ENCODE data around the gene GCDH. TPM values are rescaled to one million over a fixed set of nuclear protein-coding genes. Genes with fewer than 3 reads are reported as not detected.

The GCDH gene
- total and polyA plus RNA-seq, 2 experiments from 2014 or later = 20.0 to 30.0 TPM

DNA sequence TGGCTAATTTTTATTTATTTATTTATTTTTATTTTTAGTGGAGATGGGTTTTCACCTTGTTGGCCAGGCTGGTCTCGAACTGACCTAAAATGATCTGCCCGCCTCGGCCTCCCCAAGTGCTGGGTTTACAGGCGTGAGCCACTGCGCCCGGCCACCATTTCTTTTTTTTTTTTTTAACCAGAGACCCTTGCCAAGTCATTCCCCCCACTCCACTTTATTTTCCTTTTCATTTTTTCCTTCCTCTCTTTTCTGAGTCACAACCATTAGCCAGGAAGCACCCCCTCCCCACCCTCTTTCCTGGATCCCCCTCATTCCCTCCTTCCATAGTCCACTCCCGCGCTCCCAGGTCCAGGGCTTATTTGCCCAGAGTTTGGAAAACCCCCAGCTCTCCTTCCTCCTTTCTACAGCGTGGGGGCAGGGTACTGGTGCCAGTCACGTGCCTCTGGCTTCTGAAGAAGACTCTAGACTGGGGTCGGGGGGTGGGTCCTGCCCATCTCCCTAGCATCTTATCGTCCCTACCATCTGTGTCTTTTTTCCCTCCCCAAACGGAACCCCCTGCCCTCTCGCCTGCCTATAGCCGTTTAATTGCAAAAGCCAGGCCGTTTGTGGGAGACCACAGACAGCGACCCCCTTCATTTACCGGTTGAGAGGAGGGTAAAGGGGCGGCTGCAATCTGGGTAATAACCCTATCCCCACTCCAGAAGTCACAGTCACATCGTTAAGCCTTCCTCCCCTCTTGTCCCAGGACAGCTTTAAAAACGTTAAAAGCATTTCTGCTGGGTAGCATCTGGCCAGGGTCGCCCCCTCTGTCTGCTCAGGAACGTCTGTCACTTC lies 46.4 kb downstream of the GCDH start:
- 35% methylated on average over 22 to 23 of the region's 23 CpGs for WGBS, 2 experiments (ENCODE audit: low coverage in 1 of 2, low lambda C conversion rate in 2 of 2, missing lambda C conversion rate in 2 of 2)
- Histone ChIP-seq H2AFZ (peak overlapping the region; percentile 88), H4K20me1 (ENCODE audit: insufficient read depth) (peaks cover 6% of the 10 kb centered on the region; the same call in 1 of the 2 replicates), H3K9me3 (ENCODE audit: low read depth) (no peaks in the 10 kb centered on the region), H3K4me2 (ENCODE audit: unreplicated experiment) (peak overlapping the region; percentile 77), H3K9me2 (ENCODE audit: insufficient read depth) (no peaks in the 10 kb centered on the region), H3F3A (ENCODE audit: insufficient read depth) (peaks cover 30% of the 10 kb centered on the region), H3K36me3 (ENCODE audit: low read depth) (peaks cover 24% of the 10 kb centered on the region), H3K27me3 (replicated peaks; ENCODE audit: insufficient read depth) (no peaks in the 10 kb centered on the region), H3K4me3 (peak overlapping the region; percentile 73), H3K9ac (peak overlapping the region; percentile 97), H3K27ac (no peak overlapping the region; the same call in 1 of the 2 replicates), H3K4me1 (ENCODE audit: insufficient read depth) (peaks cover 20% of the 10 kb centered on the region), H3K79me2 (ENCODE audit: insufficient read depth) (peaks cover 50% of the 10 kb centered on the region)
- TF ChIP-seq EZH2phosphoT487 (IDR thresholded peaks at IDR 0.05; ENCODE audit: insufficient read depth, low read depth) (no peak), EZH2 (IDR thresholded peaks at IDR 0.05; ENCODE audit: insufficient read depth, poor library complexity, severe bottlenecking) (no peak)
- in situ Hi-C loops (cut with MboI) = no loop called here
- DNase-seq = no peak

DNA sequence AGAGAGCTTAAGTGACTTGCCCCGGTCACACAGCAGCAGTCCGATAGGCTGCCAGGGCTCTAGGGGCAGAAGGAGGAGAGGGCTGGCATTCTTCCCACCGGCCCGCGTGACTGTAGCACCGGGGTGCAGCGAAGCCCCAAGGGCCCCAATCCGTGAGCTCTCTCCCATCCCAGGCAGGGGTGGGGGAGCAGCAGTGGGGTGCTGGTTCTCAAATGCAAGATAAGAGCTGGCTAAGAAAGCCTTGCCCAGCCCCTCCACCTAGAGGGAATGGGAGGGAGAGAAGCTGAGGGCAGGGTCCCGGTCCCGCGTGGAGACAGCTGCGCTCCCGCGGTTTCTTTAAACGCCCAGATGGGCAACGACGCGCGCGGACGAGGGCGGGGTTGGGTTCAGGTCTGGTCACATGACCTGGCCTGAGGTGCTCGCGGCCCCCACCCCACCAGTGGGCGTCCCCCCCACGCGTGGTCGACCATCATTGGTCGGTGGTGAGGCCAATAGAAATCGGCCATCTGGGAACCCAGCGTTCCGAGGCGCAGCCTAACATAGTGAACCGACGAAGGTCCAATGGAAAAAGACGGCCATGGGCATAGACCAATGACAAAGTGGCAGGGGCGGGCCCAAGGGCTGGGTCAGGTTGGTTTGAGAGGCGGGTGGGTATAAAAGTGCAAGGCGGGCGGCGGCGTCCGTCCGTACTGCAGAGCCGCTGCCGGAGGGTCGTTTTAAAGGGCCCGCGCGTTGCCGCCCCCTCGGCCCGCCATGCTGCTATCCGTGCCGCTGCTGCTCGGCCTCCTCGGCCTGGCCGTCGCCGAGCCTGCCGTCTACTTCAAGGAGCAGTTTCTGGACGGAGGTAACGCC lies 47.2 kb downstream of the GCDH start, which contains the start of gene CALR:
CALR (plus strand) TSS at position 683 of the 852 bp plus-strand sequence; CDS start at position 754, 71 bp downstream.
- H2AFZ ChIP-seq = peak within 1 kb of the TSS; percentile 88
- H3K27me3 ChIP-seq (replicated peaks; ENCODE audit: insufficient read depth) = no peaks in the 10 kb centered on the region
- peak within 1 kb of the TSS; percentile 92 for H3K4me2 ChIP-seq (ENCODE audit: unreplicated experiment)
- peak within 1 kb of the TSS; percentile 81 for H3K27ac ChIP-seq
- peak within 1 kb of the TSS; percentile 97 for H3K9ac ChIP-seq
- H3K36me3 ChIP-seq (ENCODE audit: low read depth) = peaks cover 29% of the 10 kb centered on the region
- peaks cover 17% of the 10 kb centered on the region for H3K4me1 ChIP-seq (ENCODE audit: insufficient read depth)
- peak within 1 kb of the TSS; percentile 90 for H3K4me3 ChIP-seq
- 0 out of 2 replicates have a peak, but pooled peaks cover 6% of the 10 kb centered on the region for H4K20me1 ChIP-seq (ENCODE audit: insufficient read depth)
- in situ Hi-C loops (cut with MboI) = no loop called here
- H3F3A ChIP-seq (ENCODE audit: insufficient read depth) = peaks cover 37% of the 10 kb centered on the region
- WGBS, 2 experiments (ENCODE audit: low coverage in 1 of 2, low lambda C conversion rate in 2 of 2, missing lambda C conversion rate in 2 of 2) = 1 to 2% methylated on average over 53 to 63 of the region's 63 CpGs
- H3K9me3 ChIP-seq (ENCODE audit: low read depth) = no peaks in the 10 kb centered on the region
- peak; percentile 100 for DNase-seq
- H3K9me2 ChIP-seq (ENCODE audit: insufficient read depth) = no peaks in the 10 kb centered on the region
- peaks cover 50% of the 10 kb centered on the region for H3K79me2 ChIP-seq (ENCODE audit: insufficient read depth)
- no peak for TF ChIP-seq EZH2phosphoT487 (IDR thresholded peaks at IDR 0.05; ENCODE audit: insufficient read depth, low read depth)
- TF ChIP-seq EZH2 (IDR thresholded peaks at IDR 0.05; ENCODE audit: insufficient read depth, poor library complexity, severe bottlenecking) = no peak

DNA sequence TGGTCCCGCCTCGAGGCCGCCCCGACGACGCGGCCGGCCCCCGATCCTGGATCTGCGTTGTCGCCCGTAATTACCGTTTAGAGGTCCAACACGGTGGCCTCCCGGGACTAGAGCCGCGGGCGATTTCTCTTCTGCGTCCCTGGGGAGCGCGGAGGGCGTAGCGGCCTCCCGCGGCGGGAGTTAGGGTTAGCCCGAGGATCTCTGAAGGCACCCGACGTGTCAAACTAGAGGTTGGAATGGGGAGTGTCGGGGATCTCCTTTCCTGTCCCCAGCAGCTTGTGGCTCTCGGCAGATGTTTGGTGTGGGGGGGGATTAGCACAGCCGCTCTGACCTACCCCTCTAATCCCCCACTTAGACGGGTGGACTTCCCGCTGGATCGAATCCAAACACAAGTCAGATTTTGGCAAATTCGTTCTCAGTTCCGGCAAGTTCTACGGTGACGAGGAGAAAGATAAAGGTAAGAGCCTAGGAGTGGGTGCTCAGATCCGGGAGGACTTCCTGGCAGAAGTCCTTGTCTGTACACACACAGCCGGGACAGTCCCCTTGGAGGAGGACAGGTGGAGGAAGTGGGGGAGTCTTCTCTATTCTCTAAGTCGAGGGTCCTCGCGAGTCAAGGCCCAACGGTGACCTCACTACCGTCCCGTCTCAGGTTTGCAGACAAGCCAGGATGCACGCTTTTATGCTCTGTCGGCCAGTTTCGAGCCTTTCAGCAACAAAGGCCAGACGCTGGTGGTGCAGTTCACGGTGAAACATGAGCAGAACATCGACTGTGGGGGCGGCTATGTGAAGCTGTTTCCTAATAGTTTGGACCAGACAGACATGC lies 48.0 kb downstream of the GCDH start:
- WGBS, 2 experiments (ENCODE audit: low coverage in 1 of 2, low lambda C conversion rate in 2 of 2, missing lambda C conversion rate in 2 of 2) = 1 to 2% methylated on average over 54 of the region's 54 CpGs
- DNase-seq = peak; percentile 90
- no peaks in the 10 kb centered on the region for H3K9me3 ChIP-seq (ENCODE audit: low read depth)

More for the DNA sequence above, 48.0 kb downstream of the GCDH start:
- no peaks in the 10 kb centered on the region for H3K27me3 ChIP-seq (replicated peaks; ENCODE audit: insufficient read depth)
- 0 out of 2 replicates have a peak, but pooled peaks cover 6% of the 10 kb centered on the region for H4K20me1 ChIP-seq (ENCODE audit: insufficient read depth)
- peaks cover 44% of the 10 kb centered on the region for H3F3A ChIP-seq (ENCODE audit: insufficient read depth)
- H3K27ac ChIP-seq = peak overlapping the region; percentile 81
- H3K4me2 ChIP-seq (ENCODE audit: unreplicated experiment) = peak overlapping the region; percentile 92
- peaks cover 35% of the 10 kb centered on the region for H3K36me3 ChIP-seq (ENCODE audit: low read depth)
- peak overlapping the region; percentile 97 for H3K9ac ChIP-seq
- TF ChIP-seq EZH2phosphoT487 (IDR thresholded peaks at IDR 0.05; ENCODE audit: insufficient read depth, low read depth) (no peak), EZH2 (IDR thresholded peaks at IDR 0.05; ENCODE audit: insufficient read depth, poor library complexity, severe bottlenecking) (no peak)
- H3K4me3 ChIP-seq = peak overlapping the region; percentile 90
- H3K4me1 ChIP-seq (ENCODE audit: insufficient read depth) = peaks cover 17% of the 10 kb centered on the region
- peaks cover 53% of the 10 kb centered on the region for H3K79me2 ChIP-seq (ENCODE audit: insufficient read depth)
- no peak overlapping the region for H2AFZ ChIP-seq
- in situ Hi-C loops (cut with MboI) = no loop called here
- H3K9me2 ChIP-seq (ENCODE audit: insufficient read depth) = no peaks in the 10 kb centered on the region

Data from GM23248 (cell line).